AG08395 (cell line): Measurements from ENCODE around the gene ZMYND19.
"Not testable (repeated sequence)": the region's sequence is repeated elsewhere in the genome, so short reads cannot be mapped to it uniquely, and the experiment has no call there.

Experiments used
- DNase-seq: peaks from one replicate; pipeline ENCODE4 v3.0.0; 2012; ENCODE audit warnings: mixed read lengths, low spot score

ZMYND19 gene

DNA sequence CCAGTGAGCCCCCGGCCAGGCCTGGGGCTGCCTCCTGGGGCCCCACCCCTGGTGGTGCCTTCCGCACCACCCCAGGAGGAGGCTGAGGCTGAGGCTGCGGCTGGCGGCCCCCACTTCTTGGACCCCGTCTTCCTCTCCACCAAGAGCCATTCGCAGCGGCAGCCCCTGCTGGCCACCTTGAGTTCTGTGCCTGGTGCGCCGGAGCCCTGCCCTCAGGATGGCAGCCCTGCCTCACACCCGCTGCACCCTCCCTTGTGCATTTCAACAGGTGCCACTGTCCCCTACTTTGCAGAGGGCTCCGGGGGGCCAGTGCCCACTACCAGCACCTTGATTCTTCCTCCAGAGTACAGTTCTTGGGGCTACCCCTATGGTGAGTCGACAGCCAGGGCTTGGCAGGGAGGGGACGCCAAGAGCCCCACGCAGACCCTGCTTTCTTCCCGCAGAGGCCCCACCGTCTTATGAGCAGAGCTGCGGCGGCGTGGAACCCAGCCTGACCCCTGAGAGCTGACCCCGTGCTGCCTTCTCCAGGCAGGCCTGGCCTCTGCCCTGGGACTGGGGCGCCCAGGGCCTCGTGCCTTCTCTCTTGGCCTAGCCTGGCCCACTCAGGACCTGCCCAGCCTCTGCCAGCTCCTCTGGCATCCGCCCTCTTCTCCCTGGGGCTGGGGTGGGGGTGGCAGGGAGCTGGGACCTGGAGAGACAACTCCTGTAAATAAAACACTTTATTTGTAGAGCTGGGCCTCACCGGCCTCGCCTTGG is 24.5 kb upstream of the ZMYND19 start:
- no peak for DNase-seq

GRCh38 chr9:137613738-137614523 is 23.6 kb upstream of the ZMYND19 start:
- DNase-seq: no peak

DNA sequence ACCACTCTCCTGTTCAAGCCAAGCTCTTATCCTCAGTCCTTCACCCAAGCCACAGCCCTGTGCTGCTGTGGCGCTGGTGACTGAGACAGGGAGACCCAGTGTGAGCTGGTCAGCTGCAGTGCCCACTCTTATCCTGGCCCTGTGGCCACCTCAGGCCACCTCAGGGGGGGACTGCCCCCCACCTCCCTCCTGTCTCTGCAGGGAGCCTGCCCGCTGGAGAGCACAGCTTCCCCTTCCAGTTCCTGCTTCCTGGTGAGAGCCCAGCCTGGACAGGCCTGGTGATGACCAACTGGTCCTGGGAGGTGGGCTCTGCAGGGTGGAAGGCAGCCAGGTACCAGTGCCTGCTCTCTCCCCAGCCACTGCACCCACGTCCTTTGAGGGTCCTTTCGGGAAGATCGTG is 22.9 kb upstream of the ZMYND19 start:
- no peak for DNase-seq

DNA sequence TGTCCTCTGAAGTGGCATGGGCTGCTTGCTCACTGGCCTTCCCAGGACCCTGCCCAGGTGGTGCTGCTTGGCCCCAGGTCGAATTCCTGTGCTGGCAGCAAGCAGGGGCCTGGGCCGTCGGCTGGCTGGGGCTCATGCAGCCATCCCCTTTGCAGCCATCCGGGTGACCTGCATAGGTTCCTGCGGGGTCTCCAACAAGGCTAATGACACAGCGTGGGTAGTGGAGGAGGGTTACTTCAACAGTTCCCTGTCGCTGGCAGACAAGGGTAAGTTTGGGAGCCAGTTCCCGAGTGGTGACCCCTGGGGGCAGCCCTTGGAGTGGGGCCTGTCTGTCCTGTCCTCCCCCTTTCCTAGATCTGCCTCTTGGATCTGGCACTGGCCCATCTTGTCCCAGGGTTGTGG is 22.4 kb upstream of the ZMYND19 start:
- no peak for DNase-seq

DNA sequence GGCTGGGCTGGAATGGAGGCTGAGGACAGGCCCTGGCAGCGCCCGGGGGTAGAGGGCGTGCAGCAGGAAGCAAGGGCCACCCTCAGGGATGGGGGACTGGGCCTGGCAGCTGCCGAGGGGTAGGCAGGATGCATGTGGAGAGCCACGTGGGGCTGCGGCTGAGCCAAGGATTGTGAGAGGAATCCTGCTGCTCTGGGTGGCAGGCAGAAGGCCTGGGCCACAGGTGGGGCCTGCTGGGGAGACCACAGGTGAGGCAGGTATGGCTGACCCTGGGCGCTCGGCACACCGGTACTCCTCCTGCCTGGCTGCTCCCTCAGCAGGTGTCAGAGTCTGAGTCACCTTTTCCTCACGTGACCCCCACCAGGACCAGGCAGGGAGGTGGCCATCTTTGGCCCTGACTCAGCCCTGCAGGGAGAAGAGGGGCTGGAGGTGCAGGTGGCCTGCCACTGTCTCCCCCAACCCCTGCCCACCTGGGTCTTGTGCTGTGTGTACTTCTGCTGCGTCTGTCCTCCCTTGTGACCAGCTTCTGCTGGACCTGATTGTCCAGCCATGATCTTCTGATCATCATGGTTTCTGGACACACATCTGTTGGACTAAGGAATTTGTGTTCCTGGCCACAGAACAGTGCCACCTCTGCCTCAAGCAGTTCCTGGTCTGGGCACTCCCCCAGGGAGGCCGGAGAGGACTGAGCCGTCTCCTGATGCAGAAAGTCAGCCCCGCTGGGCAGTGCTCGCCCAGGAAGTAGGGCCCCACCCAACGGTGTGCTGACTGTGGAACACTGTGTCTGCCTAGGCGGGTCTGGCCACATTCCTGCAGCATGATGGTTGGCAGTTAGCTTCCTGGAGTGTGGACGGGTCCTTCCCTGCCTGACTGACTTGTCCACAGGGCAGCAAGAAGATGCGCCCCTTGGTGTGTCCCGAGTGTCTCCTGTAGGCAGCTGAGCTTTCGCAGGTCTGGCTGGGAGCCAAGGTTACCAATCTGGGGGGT is 21.6 kb upstream of the ZMYND19 start:
- DNase-seq: peak; percentile 83

DNA sequence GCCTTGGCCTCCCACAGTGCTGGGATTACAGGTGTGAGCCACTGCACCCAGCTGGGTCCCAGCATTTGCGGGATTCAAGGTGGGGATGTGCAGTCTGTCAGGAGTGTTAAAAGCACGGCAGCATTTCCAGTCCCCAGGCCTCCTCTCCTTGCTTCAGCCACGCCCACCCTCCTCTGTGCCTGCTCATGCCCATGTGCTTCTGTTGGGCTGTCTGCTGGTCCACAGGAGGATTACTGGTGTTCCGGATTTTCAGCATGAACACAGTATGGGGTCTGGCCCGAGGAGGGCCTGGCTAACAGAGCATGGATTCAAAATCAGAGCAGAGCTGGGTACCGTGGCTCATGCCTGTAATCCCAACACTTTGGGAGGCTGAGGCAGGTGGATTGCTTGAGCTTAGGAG is 20.6 kb upstream of the ZMYND19 start:
- no peak for DNase-seq

DNA sequence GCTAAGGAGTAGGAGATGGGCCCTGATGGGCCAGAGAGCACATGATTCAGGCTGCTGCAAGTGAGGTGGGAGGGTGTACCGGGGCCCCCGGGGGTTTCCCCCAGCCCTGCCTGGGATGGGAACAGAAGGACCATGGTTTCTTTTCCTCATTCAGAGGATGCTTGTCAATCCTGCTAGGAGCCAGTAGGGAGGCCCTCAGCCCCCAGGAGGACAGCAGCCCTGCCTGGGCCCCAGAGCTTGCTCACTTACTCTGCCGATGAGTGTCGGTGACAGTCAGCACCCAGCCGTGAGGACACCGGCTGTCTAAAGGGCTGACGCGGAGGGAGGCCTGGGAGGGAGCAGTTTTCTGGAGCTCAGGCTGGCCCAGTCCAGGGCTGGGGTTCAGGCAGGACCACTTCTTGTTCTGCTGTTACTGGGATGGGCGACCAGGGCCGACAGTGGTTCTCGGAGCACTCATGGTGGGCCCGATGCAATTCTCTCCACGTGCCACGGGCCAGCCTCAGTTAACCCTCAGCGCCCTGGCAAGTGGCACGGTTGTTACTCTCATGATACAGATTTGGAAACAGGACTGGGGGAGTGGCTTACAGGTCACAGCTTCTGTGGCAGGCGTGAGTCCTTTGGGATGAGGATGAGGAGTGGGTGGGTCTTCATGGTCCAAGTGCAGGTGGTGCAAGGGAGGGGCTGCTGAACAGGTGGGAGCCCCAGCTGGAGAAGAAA is 17.0 kb upstream of the ZMYND19 start:
- DNase-seq: no peak

GRCh38 chr9:137606734-137607138 is 16.4 kb upstream of the ZMYND19 start:
- DNase-seq: no peak

DNA sequence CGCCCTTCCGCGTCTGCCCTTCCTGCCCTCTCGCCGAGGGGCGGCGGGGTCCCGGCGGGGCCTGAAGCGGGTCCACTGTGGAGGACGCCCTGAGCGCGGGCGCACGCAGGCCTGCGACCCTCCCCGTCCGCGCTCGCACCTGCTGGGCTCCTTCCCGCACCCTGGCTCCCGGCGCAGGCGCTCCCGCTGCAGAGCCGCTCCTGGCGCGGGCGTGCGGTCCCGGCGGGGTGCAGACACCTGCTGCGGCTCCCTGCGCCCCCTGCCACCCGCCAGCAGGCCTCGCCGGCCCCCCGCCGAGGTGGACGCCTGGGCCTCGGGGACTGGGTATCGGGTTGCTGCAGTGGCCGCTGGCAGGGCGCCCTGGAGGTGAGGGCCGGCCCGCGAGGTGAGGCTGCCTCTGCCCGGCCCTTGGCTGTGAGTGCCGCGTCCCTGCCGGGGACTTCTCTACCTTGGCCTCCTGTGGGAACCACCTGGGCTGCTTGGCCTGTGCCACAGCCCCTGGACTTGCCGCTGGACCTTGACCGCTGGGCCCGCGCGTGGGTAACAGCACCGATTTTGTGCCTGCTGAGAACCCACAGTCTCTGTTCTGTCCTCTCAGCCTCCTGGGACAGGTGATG is 15.8 kb upstream of the ZMYND19 start:
- no peak for DNase-seq

DNA sequence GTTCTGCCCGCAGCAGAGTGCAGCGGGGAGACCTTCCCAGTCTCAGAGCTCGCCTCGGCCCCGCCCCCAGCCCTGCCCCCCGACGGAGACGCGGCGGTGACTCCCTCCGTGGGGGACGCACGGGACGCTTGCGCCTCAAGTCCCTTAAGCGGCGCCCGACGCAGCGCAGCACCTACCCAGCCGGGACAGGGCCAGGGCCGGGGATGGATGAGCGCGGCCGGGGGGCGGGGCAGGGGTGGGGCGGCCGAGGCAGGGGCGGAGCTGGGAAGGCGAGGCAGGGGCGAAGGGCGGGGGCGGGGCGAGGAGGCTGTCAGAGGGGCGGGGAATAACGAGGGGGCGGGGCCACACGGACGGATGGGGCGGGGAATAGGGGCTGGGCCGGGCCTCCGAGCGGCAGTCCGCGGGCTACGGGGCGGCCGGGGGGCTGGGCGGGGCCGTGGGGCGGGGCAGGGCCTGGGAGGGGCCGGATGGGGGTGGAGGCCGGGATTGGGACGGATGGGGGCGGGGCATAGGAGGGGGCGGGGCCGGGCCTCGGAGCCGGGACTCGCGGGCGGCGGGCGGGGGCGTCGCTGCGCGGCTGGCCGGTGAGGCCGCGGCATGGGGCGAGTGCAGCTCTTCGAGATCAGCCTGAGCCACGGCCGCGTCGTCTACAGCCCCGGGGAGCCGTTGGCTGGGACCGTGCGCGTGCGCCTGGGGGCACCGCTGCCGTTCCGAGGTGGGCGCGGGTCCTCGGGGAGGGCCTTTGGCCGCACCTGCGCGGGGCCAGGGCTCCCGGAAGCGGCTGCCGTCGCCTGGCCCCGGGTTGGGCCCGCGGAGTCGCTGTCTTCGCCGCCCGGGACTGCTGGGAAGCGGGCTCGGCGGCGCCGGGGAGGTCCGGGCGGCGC is 15.1 kb upstream of the ZMYND19 start, which contains the start of gene ARRDC1:
ARRDC1 (plus strand) TSS at position 566 of the 884 bp plus-strand sequence; CDS start at position 598, 32 bp downstream.
- peak; percentile 98 for DNase-seq

GRCh38 chr9:137604345-137605086 is 14.2 kb upstream of the ZMYND19 start:
- DNase-seq: no peak

DNA sequence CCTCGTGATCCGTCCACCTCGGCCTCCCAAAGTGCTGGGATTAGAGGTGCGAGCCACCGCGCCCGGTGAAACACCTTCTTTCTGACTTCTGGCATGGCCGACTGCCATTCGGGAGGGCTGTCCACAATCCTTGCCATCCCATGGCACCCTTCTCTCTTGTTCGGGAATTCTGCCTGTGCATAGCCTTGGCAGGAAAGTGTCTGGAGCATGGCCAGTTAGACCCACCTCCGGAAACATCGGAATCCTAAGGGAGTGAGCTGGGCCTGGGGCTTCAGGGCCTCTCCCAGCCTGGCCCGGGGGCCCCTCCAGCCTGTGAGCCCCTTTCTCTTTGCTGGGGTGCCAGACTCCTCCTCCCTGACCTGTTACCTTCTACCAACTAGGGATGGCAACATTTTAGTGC is 13.6 kb upstream of the ZMYND19 start:
- no peak for DNase-seq

DNA sequence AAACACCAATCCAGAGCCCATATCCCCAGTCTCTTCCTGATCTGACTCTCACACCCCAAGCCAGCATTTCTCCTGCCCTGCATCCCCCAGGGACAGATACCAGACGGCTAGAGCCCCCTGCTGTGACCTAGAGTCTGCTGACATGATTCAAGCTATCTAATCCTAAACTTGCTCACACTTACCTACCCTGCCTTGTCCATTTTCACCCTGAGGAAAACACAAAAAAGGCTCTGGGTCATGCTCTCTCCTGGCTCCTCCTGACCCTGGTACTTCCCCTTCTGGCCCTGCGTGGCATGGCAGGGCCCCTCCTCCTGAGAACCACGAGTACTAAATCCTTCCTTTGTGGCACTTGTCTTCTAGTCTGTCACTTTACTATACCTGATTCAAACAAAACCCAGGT is 12.3 kb upstream of the ZMYND19 start:
- DNase-seq: no peak

GRCh38 chr9:137598943-137599342 is 8.6 kb upstream of the ZMYND19 start:
- DNase-seq: no peak

DNA sequence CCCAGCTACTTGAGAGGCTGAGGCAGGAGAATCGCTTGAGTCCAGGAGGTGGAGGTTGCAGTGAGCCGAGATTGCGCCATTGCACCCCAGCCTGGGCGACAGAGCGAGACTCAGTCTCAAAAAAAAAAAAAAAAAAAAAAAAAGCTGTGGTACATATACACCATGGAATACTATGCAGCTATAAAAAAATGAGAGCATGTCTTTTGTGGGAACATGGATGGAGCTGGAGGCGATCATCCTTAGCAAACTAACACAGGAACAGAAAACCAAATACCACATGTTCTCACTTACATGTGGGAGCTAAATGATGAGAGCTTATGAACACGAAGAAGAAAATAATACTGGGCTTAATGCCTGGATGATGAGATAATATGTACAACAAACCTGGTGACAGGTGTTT is 6.3 kb upstream of the ZMYND19 start:
- not testable (repeated sequence) for DNase-seq

- DNase-seq: no peak
Measured at GRCh38 chr9:137593176-137593575, 2.9 kb upstream of the ZMYND19 start.

DNA sequence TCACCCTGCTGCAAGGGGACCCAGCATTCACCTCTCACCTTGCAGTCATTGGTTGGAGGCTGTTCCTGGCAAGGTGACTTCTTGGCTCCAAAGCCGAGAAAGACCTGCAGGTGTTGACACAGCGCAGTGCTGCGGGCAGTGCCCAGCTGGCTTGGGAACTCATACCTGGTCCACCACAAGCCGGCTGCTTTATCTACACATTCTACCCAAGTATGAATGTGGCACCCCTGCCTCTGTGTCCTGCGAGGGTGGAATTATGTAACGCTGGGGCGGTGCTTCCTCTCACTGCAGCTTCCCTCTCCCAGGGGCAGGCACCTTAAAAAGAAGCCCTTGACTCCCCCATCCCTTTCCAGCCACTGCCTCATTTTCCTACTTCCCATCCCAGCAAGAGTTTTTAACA is 2.5 kb upstream of the ZMYND19 start:
- no peak for DNase-seq

DNA sequence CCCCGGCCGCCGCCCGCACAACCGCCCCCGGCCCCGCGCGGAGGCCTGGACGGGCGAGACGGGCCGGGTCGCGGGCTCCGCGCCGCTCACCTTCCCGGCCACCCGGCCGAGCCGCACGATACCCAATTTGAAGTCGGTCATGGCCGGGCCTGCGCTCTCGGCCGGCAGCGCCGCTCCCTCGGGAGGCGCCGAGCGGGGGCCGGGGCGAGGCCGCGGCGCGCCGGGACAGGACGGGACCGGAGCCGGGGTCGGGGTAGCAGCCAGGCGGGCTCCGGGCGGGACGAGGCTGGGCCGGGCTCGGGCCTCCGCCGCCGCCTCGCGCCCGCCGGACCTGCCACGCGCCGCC is 216 bp downstream of the ZMYND19 start:
- no peak for DNase-seq

DNA sequence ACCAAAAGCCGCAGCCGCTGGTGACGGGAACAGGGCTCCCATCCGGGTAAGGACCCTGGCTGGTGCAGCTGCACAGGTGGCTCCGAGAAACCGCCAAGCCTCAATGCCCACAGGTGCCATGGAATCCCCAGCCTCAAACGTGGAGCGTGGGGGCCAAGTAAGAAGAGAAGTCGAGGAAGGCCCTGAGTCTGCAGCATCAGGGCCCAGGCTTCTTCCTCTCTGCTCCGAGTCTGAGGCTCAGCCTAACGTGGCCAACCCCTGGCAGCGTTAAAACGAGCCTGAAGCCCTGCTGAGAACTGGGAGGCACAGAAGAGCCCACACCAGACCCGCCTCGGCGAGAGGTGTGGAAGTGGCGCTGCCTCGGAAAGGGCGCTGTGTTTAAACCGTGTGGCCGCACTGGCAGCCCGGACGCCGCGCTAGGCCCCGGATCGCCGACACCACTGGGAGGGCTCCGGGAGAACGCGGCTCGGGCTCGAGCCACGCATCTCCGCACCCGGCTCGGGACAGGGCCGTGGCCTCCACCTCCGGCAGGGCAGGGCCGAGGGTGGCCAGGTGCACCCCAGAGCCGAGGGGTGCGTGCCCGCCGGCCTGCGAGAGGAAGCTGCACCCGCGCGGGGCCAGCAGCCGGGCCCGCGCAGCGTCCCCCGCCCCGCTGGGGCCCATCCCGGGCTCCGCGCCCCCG is 730 bp downstream of the ZMYND19 start:
- peak; percentile 34 for DNase-seq
